KOPT-K1 (cell line): Measurements from ENCODE around the gene NCOA6.
"Not testable (repeated sequence)": the region's sequence is repeated elsewhere in the genome, so short reads cannot be mapped to it uniquely, and the experiment has no call there.

ENCODE experiments used
- H3K27ac ChIP-seq: fragments of 200-600 bp; sonication (generic); 2 replicates; pipeline ENCODE4 v1.5.1; 2016; ENCODE audit warnings: antibody characterized with exemption, mild to moderate bottlenecking, low read depth, low read length; ENCODE audit not compliant: poor library complexity, severe bottlenecking
- H3K36me3 ChIP-seq: fragments of 200-600 bp; sonication (generic); 2 replicates; pipeline ENCODE4 v1.5.1; 2017; ENCODE audit warnings: antibody characterized with exemption, mild to moderate bottlenecking, low read length, moderate library complexity; ENCODE audit not compliant: insufficient read depth
- H3K9me3 ChIP-seq: fragments of 200-600 bp; sonication (generic); 2 replicates; pipeline ENCODE4 v1.5.1; 2017; ENCODE audit warnings: antibody characterized with exemption, low read length, mild to moderate bottlenecking; ENCODE audit not compliant: insufficient read depth, poor library complexity, severe bottlenecking

NCOA6 gene

GRCh38 chr20:34808583-34808982, 16.9 kb downstream of the NCOA6 start:
- H3K36me3 ChIP-seq, result no peaks in the 10 kb centered on the region; the same call in 1 of the 2 replicates
- no peaks in the 10 kb centered on the region for H3K9me3 ChIP-seq
- no peak overlapping the region for H3K27ac ChIP-seq

GRCh38 chr20:34807944-34808465, 17.4 kb downstream of the NCOA6 start:
- not testable (repeated sequence) for H3K9me3 ChIP-seq, H3K27ac ChIP-seq, H3K36me3 ChIP-seq

- Histone ChIP-seq H3K9me3 (no peaks in the 10 kb centered on the region), H3K36me3 (peaks cover 7% of the 10 kb centered on the region), H3K27ac (no peak overlapping the region)
Observed at GRCh38 chr20:34806255-34806654, 19.2 kb downstream of the NCOA6 start.

GRCh38 chr20:34798871-34799270, 26.6 kb downstream of the NCOA6 start:
- Histone ChIP-seq H3K9me3 (no peaks in the 10 kb centered on the region), H3K36me3 (peaks cover 7% of the 10 kb centered on the region; the same call in 1 of the 2 replicates), H3K27ac (no peak overlapping the region)

- Histone ChIP-seq H3K27ac (no peak overlapping the region), H3K9me3 (no peaks in the 10 kb centered on the region), H3K36me3 (peaks cover 7% of the 10 kb centered on the region; the same call in 1 of the 2 replicates)
Observed at GRCh38 chr20:34798328-34798727, 27.1 kb downstream of the NCOA6 start.

GRCh38 chr20:34797012-34797995, 28.1 kb downstream of the NCOA6 start:
- no peaks in the 10 kb centered on the region for H3K36me3 ChIP-seq
- no peaks in the 10 kb centered on the region for H3K9me3 ChIP-seq
- H3K27ac ChIP-seq, result no peak overlapping the region

- Histone ChIP-seq H3K9me3 (no peaks in the 10 kb centered on the region), H3K27ac (no peak overlapping the region), H3K36me3 (peaks cover 24% of the 10 kb centered on the region)
Observed at GRCh38 chr20:34794006-34794585, 31.4 kb downstream of the NCOA6 start.

GRCh38 chr20:34792687-34793363, 32.6 kb downstream of the NCOA6 start:
- Histone ChIP-seq H3K36me3 (peaks cover 34% of the 10 kb centered on the region), H3K27ac (no peak overlapping the region), H3K9me3 (no peaks in the 10 kb centered on the region)

GRCh38 chr20:34791289-34792020, 34.0 kb downstream of the NCOA6 start:
- no peaks in the 10 kb centered on the region for H3K9me3 ChIP-seq
- no peak overlapping the region for H3K27ac ChIP-seq
- peaks cover 40% of the 10 kb centered on the region for H3K36me3 ChIP-seq

- H3K27ac ChIP-seq, result no peak overlapping the region
- H3K36me3 ChIP-seq, result peaks cover 61% of the 10 kb centered on the region
- H3K9me3 ChIP-seq, result no peaks in the 10 kb centered on the region
Observed at GRCh38 chr20:34781220-34781619, 44.2 kb downstream of the NCOA6 start.

- H3K9me3 ChIP-seq, H3K27ac ChIP-seq: not testable (repeated sequence)
- peaks cover 70% of the 10 kb centered on the region for H3K36me3 ChIP-seq
Observed at GRCh38 chr20:34780291-34780690, 45.2 kb downstream of the NCOA6 start.

- H3K36me3 ChIP-seq, result peaks cover 93% of the 10 kb centered on the region
- H3K9me3 ChIP-seq, result no peaks in the 10 kb centered on the region
- H3K27ac ChIP-seq, result no peak overlapping the region
Observed at GRCh38 chr20:34776177-34776576, 49.3 kb downstream of the NCOA6 start.

GRCh38 chr20:34774886-34775285, 50.6 kb downstream of the NCOA6 start:
- Histone ChIP-seq H3K27ac (no peak overlapping the region), H3K36me3 (peaks cover 93% of the 10 kb centered on the region), H3K9me3 (no peaks in the 10 kb centered on the region)

GRCh38 chr20:34774449-34774848, 51.0 kb downstream of the NCOA6 start:
- no peaks in the 10 kb centered on the region for H3K9me3 ChIP-seq
- no peak overlapping the region for H3K27ac ChIP-seq
- peaks cover 93% of the 10 kb centered on the region for H3K36me3 ChIP-seq
